ENCODE measurements around the gene USP28. TPM values are rescaled to one million over a fixed set of nuclear protein-coding genes. Genes with fewer than 3 reads are reported as not detected.
"Not testable (repeated sequence)": the region's sequence is repeated elsewhere in the genome, so short reads cannot be mapped to it uniquely, and the experiment has no call there.

The USP28 gene
- total RNA-seq, 1 experiment from 2014 or later = 10.7 TPM

DNA sequence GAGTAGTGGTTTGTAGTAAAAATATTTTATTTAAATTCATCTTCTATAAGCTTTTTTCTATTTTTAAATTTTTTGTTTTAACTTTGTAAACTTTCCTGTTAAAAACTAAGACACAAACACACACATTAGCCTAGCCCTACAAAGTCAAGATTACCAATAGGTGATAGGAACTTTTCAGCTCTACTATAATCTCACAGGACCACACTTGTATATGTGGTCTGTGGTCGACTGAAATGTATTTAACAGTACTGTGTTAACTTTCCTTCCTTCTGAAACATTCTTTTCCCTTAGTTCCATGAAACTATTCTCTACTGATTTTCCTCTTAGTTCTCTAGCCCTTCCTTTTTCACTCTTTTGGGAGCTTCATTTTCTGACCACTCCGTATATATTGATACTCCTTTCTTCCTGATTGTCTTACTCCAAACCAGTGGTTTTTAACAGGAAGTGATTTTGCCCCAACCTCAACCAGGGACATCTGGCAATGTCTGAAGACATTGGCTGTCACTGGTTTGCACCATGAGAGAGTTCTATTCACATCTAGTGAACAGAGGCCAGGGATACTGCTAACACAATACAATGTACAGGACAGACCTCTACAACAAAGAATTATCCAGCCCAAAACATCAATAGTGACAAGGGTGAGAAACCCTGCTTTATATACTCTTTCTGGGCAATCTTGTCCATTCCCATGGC lies 110.7 kb downstream of the USP28 start:
- no peak overlapping the region for H3K4me3 ChIP-seq
- no peaks in the 10 kb centered on the region for H3K9me3 ChIP-seq (replicated peaks)
- H3K27me3 ChIP-seq (replicated peaks) = no peaks in the 10 kb centered on the region
- H3K4me1 ChIP-seq (replicated peaks) = no peaks in the 10 kb centered on the region
- H3K27ac ChIP-seq = no peak overlapping the region
- DNase-seq (ENCODE audit: low read depth in 1 of 2, low spot score in 2 of 2) = no peak
- H3K36me3 ChIP-seq = peaks cover 15% of the 10 kb centered on the region; the same call in 1 of the 2 replicates

GRCh38 chr11:113763040-113763439 lies 112.3 kb downstream of the USP28 start:
- H3K9me3 ChIP-seq (replicated peaks); H3K27ac ChIP-seq; H3K4me1 ChIP-seq (replicated peaks); H3K27me3 ChIP-seq (replicated peaks); H3K4me3 ChIP-seq; DNase-seq (ENCODE audit: low read depth in 1 of 2, low spot score in 2 of 2): not testable (repeated sequence)
- H3K36me3 ChIP-seq = peaks cover 15% of the 10 kb centered on the region; the same call in 1 of the 2 replicates

DNA sequence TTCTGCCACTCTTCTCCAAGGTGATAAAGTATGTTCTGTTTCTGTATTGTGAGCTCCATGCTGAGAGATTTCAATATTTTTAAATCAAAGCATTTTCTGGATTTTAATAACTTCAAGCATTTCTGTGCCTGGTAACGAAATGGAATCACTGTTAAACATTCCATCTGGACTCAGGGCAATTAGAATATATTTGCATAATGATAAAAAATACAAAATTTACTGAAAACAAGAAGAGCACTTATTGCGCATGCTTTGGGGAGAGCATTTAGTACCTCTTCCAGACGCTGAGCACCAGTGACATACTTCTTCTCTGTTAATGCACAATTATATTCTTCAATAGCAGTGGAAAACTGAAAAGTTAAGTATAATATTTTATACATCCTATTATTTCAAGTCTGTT lies 115.1 kb downstream of the USP28 start:
- Histone ChIP-seq H3K27me3 (replicated peaks) (no peaks in the 10 kb centered on the region), H3K36me3 (peaks cover 15% of the 10 kb centered on the region), H3K4me1 (replicated peaks) (no peaks in the 10 kb centered on the region), H3K4me3 (no peak overlapping the region), H3K27ac (no peak overlapping the region), H3K9me3 (replicated peaks) (no peaks in the 10 kb centered on the region)
- DNase-seq (ENCODE audit: low read depth in 1 of 2, low spot score in 2 of 2) = no peak

DNA sequence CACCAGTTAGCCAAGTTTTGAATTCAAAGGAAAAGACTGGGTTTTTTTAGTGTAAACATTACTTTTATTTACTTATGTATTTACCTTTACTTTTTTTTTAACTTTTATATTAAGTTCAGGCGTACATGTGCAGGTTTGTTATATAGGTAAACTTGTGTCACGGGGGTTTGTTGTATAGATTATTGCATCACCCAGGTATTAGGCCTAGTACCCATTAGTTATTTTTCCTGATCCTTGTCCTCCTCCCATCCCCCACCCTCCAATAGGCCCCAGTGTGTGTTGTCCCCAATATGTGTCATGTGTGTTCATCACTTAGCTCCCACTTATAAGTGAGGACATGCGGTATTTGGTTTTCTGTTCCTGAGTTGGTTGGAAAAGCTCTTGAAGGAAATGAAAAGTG lies 122.4 kb downstream of the USP28 start:
- no peak overlapping the region for H3K4me3 ChIP-seq
- no peaks in the 10 kb centered on the region for H3K4me1 ChIP-seq (replicated peaks)
- H3K36me3 ChIP-seq = peaks cover 15% of the 10 kb centered on the region
- DNase-seq (ENCODE audit: low read depth in 1 of 2, low spot score in 2 of 2) = no peak
- no peaks in the 10 kb centered on the region for H3K27me3 ChIP-seq (replicated peaks)
- H3K9me3 ChIP-seq (replicated peaks) = no peaks in the 10 kb centered on the region
- H3K27ac ChIP-seq = no peak overlapping the region

Other genes with a start within 250 kb of the USP28 start
- 0.11 TPM in 1 of 2 replicates, not detected in the other for gene TMPRSS5, start 169.3 kb downstream of the USP28 start, total RNA-seq (2014; rRNA removed; shearing (Covaris generic))
- 16.8 and 22.4 TPM in 2 replicates for gene ZW10, start 101.9 kb downstream of the USP28 start, total RNA-seq (2014; rRNA removed; shearing (Covaris generic))
- not detected in 2 replicates for gene CLDN25, start 95.8 kb downstream of the USP28 start, total RNA-seq (2014; rRNA removed; shearing (Covaris generic))
- gene HTR3B, start 29.2 kb upstream of the USP28 start, total RNA-seq (2014; rRNA removed; shearing (Covaris generic)) = not detected in 2 replicates
- gene HTR3A, start 99.5 kb upstream of the USP28 start, total RNA-seq (2014; rRNA removed; shearing (Covaris generic)) = not detected in 2 replicates
- gene ZBTB16, start 184.1 kb upstream of the USP28 start, total RNA-seq (2014; rRNA removed; shearing (Covaris generic)) = not detected in 2 replicates

Measured in SJSA1 (cell line).